ENCODE measurements around the gene SFMBT1.
A peak's percentile ranks its signal among the peaks of the same experiment; 100 is the strongest.
"Not testable (repeated sequence)": the region's sequence is repeated elsewhere in the genome, so short reads cannot be mapped to it uniquely, and the experiment has no call there.

Gene SFMBT1

DNA sequence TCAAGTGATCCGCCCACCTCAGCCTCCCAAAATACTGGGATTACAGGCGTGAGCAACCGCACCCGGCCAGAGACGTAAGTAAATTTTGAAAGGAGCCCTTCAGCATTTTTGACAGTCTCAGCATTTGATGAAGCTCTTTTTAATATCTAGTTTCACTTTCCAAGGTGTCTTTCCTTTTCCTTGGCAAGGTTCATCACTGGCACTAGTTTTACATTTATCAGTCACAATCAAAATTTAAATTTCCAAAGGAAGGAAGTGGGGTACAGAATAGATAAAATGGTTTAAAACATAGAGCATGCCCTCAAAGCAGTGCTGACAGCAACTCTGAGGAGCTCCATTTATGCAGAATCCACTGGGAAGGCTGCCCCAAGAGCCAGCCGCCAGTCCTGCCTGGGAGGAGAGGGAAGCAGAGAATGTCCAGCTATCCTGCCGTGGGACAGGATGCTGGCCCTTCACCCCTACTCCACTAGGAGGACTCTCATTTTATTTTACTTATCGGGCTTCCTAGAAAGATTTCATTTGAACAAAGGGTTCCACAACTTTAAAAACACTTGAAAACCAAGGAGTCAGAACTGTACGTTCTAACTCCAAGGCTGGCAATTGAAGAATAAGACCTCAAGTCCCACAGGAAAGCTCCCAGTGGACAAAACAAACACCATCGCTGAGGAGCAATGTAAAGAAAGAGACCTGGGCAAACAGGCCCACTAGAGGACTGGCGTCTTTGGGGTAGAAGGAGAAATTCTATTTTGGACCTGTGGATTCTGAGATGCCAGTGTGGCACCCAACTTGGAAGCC is 9.9 kb downstream of the SFMBT1 start:
- Histone ChIP-seq H4K20me1 (peaks cover 4 to 88% (median 38%) of the 10 kb centered on the region in 11 experiments; a peak in 17 of 22 replicates), H3K4me2 (0 out of 22 replicates have a peak overlapping the region, but pooled peaks of 3 of the 11 experiments have one; percentile 2 to 18 (median 6)), H3K27ac (no peak overlapping the region), H3K9ac (no peak overlapping the region), H3K9me3 (replicated peaks in 1 of 11) (no peaks in the 10 kb centered on the region), H3K27me3 (no peaks in the 10 kb centered on the region), H3K4me3 (no peak overlapping the region), H3K36me3 (no peaks in the 10 kb centered on the region; a peak in 1 of 22 replicates), H3K4me1 (peaks cover 3 to 16% (median 10%) of the 10 kb centered on the region in 10 experiments; a peak in 17 of 20 replicates)
- TF ChIP-seq Cebpa-rat (IDR thresholded peaks at IDR 0.05): no peak

DNA sequence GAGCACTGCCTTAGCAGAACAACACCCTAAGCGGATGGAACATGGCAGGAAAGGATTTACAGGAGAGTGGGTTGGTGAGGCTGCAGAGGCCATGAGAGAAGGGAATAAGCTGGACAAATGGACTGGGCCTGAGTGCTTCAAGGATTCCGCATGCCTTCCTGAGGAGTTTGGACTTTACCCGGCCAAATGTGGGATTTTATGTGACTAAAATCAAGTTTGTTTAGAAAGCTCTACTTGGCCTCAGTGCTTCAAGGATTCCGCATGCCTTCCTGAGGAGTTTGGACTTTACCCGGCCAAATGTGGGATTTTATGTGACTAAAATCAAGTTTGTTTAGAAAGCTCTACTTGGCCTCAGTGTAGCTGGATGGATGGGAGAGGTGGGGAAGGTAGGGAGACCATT is 10.9 kb downstream of the SFMBT1 start:
- H3K27ac ChIP-seq; H3K9ac ChIP-seq; H3K4me2 ChIP-seq; H3K27me3 ChIP-seq; H3K9me3 ChIP-seq (replicated peaks in 1 of 11); H3K36me3 ChIP-seq; H3K4me3 ChIP-seq: not testable (repeated sequence)
- Histone ChIP-seq H4K20me1 (peaks cover 4 to 85% (median 28%) of the 10 kb centered on the region in 11 experiments; a peak in 17 of 22 replicates), H3K4me1 (peaks cover 5 to 19% (median 13%) of the 10 kb centered on the region in 10 experiments; a peak in 17 of 20 replicates)

DNA sequence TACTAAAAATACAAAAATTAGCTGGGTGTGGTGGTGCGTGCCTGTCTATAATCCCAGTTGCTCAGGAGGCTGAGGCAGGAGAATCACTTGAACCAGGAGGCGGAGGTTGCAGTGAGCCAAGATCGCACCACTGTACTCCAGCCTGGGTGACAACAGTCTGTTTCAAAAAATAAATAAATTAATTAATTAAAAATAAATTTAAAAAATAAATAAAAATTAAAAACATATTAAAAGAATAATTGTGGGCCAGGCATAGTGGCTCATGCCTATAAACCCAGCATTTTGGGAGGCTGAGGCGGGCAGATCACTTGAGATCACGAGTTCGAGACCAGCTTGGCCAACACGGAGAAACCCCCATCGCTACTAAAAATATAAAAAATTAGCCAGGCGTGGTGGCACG is 11.5 kb downstream of the SFMBT1 start:
- H3K4me3 ChIP-seq; H3K9ac ChIP-seq; H3K27me3 ChIP-seq; H3K27ac ChIP-seq; H3K4me2 ChIP-seq; H3K36me3 ChIP-seq; H3K9me3 ChIP-seq (replicated peaks in 1 of 11): not testable (repeated sequence)
- peaks cover 3 to 79% (median 24%) of the 10 kb centered on the region in 11 experiments; a peak in 17 of 22 replicates for H4K20me1 ChIP-seq
- H3K4me1 ChIP-seq: peaks cover 5 to 23% (median 13%) of the 10 kb centered on the region in 10 experiments; a peak in 18 of 20 replicates

DNA sequence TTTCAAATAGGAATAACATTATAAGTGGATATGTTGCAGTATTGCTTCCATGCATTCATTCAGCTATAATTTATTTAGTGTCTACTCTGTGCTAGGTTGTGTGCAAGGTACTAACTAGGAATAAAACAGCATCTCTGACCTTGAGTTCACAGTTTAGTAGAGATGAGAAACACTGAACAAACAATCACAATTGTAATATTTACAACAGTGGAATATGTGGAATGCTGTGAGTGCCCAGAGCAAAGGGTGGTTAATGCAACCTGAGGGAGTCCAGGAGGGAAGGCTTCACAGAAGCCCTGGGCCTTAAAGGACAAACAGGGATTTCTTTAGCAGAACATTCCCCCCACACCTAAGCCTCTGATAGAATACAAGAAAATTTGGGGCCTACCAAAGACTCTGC is 13.3 kb downstream of the SFMBT1 start:
- TF ChIP-seq Cebpa-rat (IDR thresholded peaks at IDR 0.05): no peak
- no peak overlapping the region for H3K27ac ChIP-seq
- H3K27me3 ChIP-seq: no peaks in the 10 kb centered on the region
- H3K4me3 ChIP-seq: no peak overlapping the region
- H3K36me3 ChIP-seq: peaks cover 0 to 5% (median 0%) of the 10 kb centered on the region in 11 experiments; a peak in 2 of 22 replicates
- H4K20me1 ChIP-seq: peaks cover 3 to 72% (median 18%) of the 10 kb centered on the region in 11 experiments; a peak in 15 of 22 replicates
- no peak overlapping the region for H3K9ac ChIP-seq
- peaks cover 0 to 13% (median 4%) of the 10 kb centered on the region in 11 experiments; a peak in 8 of 22 replicates for H3K9me3 ChIP-seq (replicated peaks in 1 of 11)
- H3K4me2 ChIP-seq: no peak overlapping the region
- H3K4me1 ChIP-seq: peaks cover 5 to 29% (median 15%) of the 10 kb centered on the region in 10 experiments; a peak in 18 of 20 replicates

DNA sequence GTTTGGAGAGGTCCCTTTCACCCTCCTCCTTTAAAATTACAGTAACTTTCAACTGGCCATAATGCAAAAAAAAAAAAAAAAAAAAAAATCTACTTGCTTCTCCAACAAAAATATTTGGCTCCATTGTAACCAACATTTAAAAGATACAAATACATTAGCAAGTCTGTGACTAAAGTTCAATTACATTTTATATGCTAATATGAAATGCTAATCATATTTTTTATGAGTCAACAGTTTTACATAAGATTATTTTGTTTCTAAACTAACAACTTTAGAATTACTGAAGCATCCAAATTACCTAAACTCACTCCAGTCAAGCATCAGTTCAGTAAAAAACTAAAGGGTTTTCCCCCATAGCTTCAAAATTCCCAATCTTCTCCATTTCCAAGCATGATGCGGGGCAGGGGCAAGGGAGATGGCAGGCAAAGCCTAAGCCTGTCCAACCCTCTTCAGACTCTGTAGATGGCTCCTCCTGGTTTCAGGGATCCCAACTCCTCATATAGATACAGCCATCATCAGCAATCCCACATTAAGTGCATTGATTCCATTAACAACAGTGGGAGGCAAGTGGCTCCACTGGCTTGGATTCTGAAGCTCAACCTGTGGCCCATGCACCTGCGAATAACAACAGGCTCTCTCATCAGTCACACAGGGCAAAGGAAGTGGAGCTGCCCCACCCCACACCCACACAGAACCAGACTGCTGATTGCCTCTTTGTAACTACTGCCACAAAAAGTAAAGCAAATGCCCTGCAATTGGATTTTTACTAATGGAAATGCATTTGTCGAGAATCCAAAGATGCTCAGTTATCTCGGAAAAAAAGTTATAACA is 15.0 kb downstream of the SFMBT1 start:
- Histone ChIP-seq H3K4me1 (peaks cover 16 to 41% (median 29%) of the 10 kb centered on the region in 10 experiments), H3K4me3 (no peak overlapping the region), H3K9ac (no peak overlapping the region), H3K27ac (no peak overlapping the region), H3K27me3 (no peaks in the 10 kb centered on the region), H3K36me3 (peaks cover 0 to 5% (median 0%) of the 10 kb centered on the region in 11 experiments; a peak in 2 of 22 replicates), H3K9me3 (replicated peaks in 1 of 11) (peaks cover 0 to 13% (median 4%) of the 10 kb centered on the region in 11 experiments; a peak in 8 of 22 replicates), H4K20me1 (peaks cover 0 to 72% (median 8%) of the 10 kb centered on the region in 11 experiments; a peak in 12 of 22 replicates), H3K4me2 (peak overlapping the region in 4 of 11 experiments; percentile 10 to 64 (median 46); a peak in 7 of 22 replicates)
- no peak for TF ChIP-seq Cebpa-rat (IDR thresholded peaks at IDR 0.05)

DNA sequence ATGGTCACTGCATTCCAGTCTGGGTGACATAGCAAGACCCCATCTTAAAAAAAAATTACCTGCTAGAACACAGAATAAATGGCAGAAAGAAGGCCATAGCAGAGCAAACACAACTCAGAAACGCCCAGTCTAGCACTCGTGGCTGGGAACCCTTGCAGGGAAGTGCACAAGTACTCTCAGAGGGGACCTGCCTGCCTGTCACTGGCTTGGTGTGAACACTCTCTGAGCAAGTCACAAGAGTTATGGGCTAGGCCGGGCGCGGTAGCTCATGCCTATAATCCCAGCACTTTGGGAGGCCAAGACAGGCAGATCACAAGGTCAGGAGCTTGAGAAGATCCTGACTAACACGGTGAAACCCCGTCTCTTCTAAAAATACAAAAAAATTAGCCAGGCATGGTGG is 17.2 kb downstream of the SFMBT1 start:
- no peak overlapping the region for H3K27ac ChIP-seq
- H3K27me3 ChIP-seq: no peaks in the 10 kb centered on the region
- TF ChIP-seq Cebpa-rat (IDR thresholded peaks at IDR 0.05): no peak
- peaks cover 0 to 80% (median 11%) of the 10 kb centered on the region in 11 experiments; a peak in 12 of 22 replicates for H4K20me1 ChIP-seq
- no peak overlapping the region for H3K4me3 ChIP-seq
- peaks cover 0 to 13% (median 4%) of the 10 kb centered on the region in 11 experiments; a peak in 8 of 22 replicates for H3K9me3 ChIP-seq (replicated peaks in 1 of 11)
- no peak overlapping the region; a peak in 1 of 22 replicates for H3K4me2 ChIP-seq
- H3K9ac ChIP-seq: no peak overlapping the region
- peaks cover 0 to 5% (median 0%) of the 10 kb centered on the region in 11 experiments; a peak in 2 of 22 replicates for H3K36me3 ChIP-seq
- peaks cover 22 to 47% (median 35%) of the 10 kb centered on the region in 10 experiments for H3K4me1 ChIP-seq

DNA sequence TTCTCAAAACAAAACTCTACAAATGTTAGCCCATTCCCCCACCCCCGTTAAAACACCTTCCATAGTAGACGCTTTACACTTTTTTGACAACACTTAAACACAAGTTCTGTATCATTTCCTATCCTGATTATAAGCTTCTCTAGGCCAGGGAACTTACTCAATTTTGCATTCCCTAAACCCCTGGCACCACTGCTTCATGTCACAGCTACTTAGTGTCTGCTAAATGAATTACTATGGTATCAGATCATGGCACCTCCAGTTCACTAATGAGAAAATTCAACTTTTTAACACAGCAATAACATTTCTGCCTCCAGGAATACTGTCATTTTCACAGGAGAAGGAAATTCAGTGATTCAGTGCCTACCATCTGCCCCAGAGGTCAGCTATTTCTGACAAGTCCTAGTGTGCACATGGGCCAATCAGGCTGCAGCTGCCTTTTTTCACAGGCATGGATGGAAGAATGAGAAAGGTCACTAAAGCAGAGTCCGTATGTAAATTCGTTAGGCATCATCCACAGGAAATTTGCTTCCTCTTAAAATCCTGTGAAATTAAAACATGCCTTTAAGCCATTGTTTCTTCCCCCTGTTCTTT is 18.5 kb downstream of the SFMBT1 start:
- TF ChIP-seq Cebpa-rat (IDR thresholded peaks at IDR 0.05): no peak
- Histone ChIP-seq H3K27ac (no peak overlapping the region), H3K4me1 (peaks cover 34 to 59% (median 47%) of the 10 kb centered on the region in 10 experiments), H3K4me3 (no peak overlapping the region), H3K9ac (no peak overlapping the region), H3K36me3 (peaks cover 0 to 5% (median 0%) of the 10 kb centered on the region in 11 experiments; a peak in 2 of 22 replicates), H4K20me1 (peaks cover 0 to 71% (median 5%) of the 10 kb centered on the region in 11 experiments; a peak in 12 of 22 replicates), H3K27me3 (no peaks in the 10 kb centered on the region), H3K4me2 (peak overlapping the region in 9 of 11 experiments; percentile 1 to 77 (median 54); a peak in 12 of 22 replicates), H3K9me3 (replicated peaks in 1 of 11) (peaks cover 0 to 13% (median 4%) of the 10 kb centered on the region in 11 experiments; a peak in 9 of 22 replicates)

DNA sequence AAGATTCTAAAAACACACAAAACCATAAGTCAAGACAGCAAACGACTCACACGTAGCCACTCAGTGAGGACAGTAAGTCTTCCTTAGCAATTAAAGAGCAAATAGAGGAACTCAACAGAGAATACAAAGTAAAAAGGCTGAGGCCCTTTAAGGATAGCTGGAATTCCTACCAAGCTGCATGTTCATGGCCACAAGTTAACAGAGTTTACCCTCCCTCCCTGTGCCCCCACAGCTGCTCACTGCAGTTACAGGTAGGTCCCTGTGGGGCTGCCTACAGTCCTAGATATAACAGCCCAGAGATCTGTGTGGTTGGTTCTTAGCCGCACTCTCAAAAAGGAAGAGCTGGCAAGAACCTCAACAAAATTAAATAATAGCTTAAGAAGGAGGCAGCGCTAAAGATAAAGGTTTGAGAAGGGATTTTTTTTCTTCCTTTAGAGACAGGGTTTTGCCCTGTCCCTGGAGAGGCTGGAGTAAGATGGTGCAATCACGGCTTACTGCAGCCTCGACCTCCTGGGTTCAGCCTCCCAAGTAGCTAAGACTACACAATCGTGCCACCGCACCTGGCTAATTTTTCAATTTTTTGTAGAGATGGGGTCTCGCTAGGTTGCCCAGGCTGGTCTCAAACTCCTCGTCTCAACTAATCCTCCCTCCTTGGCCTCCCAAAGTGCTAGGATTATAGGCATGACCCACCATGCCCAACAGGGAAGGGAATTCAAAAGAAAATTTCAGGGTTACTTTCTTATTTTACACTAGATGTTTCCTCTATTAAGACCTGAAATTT is 19.3 kb downstream of the SFMBT1 start:
- no peak for TF ChIP-seq Cebpa-rat (IDR thresholded peaks at IDR 0.05)
- Histone ChIP-seq H3K4me1 (peaks cover 34 to 59% (median 47%) of the 10 kb centered on the region in 10 experiments), H4K20me1 (peaks cover 0 to 64% (median 3%) of the 10 kb centered on the region in 11 experiments; a peak in 10 of 22 replicates), H3K4me2 (peak overlapping the region; percentile 45 to 77 (median 60)), H3K27me3 (no peaks in the 10 kb centered on the region), H3K4me3 (no peak overlapping the region), H3K36me3 (peaks cover 0 to 10% (median 0%) of the 10 kb centered on the region in 11 experiments; a peak in 3 of 22 replicates), H3K27ac (no peak overlapping the region), H3K9me3 (replicated peaks in 1 of 11) (peaks cover 0 to 21% (median 10%) of the 10 kb centered on the region in 11 experiments; a peak in 11 of 22 replicates), H3K9ac (no peak overlapping the region)
